ENCODE data around the gene HRH3.

- TF ChIP-seq CTCF (IDR thresholded peaks at IDR 0.05): no peak
- TF ChIP-seq EZH2phosphoT487 (IDR thresholded peaks at IDR 0.05): no peak
These were observed 52.0 kb downstream of the HRH3 start for GRCh38 chr20:62168061-62168460.
